GM21825 (cell line): ENCODE data around the gene RRN3.
"Not testable (repeated sequence)": the region's sequence is repeated elsewhere in the genome, so short reads cannot be mapped to it uniquely, and the experiment has no call there.

Experiments used
- ATAC-seq: cut with Tn5 transposase; IDR thresholded peaks from one replicate; pipeline ENCODE4 v1.9.1; 2021; ENCODE audit warnings: mild to moderate bottlenecking, moderate library complexity; ENCODE audit not compliant: unreplicated experiment

RRN3 gene

GRCh38 chr16:15099366-15099909 lies 5.4 kb upstream of the RRN3 start:
- not testable (repeated sequence) for ATAC-seq

- ATAC-seq = not testable (repeated sequence)
Measured at GRCh38 chr16:15096583-15096972, 2.5 kb upstream of the RRN3 start.

GRCh38 chr16:15093571-15093954 lies 509 bp downstream of the RRN3 start:
- not testable (repeated sequence) for ATAC-seq

GRCh38 chr16:15090663-15091269 lies 3.3 kb downstream of the RRN3 start:
- ATAC-seq = not testable (repeated sequence)

- not testable (repeated sequence) for ATAC-seq
Measured at GRCh38 chr16:15082788-15083187, 11.3 kb downstream of the RRN3 start.

- ATAC-seq = not testable (repeated sequence)
Measured at GRCh38 chr16:15080883-15081282, 13.2 kb downstream of the RRN3 start.

GRCh38 chr16:15076161-15076560 lies 17.9 kb downstream of the RRN3 start:
- ATAC-seq = not testable (repeated sequence)

- no peak for ATAC-seq
Measured at GRCh38 chr16:15073101-15073500, 21.0 kb downstream of the RRN3 start.

GRCh38 chr16:15071916-15072769 lies 21.9 kb downstream of the RRN3 start:
- not testable (repeated sequence) for ATAC-seq

GRCh38 chr16:15071013-15071412 lies 23.1 kb downstream of the RRN3 start:
- not testable (repeated sequence) for ATAC-seq

- ATAC-seq = not testable (repeated sequence)
Measured at GRCh38 chr16:15066690-15067089, 27.4 kb downstream of the RRN3 start.

GRCh38 chr16:15065961-15066360 lies 28.1 kb downstream of the RRN3 start:
- not testable (repeated sequence) for ATAC-seq

GRCh38 chr16:15062085-15062810 lies 31.8 kb downstream of the RRN3 start:
- ATAC-seq = not testable (repeated sequence)

GRCh38 chr16:15059324-15059723 lies 34.7 kb downstream of the RRN3 start:
- ATAC-seq = no peak

- ATAC-seq = no peak
Measured at GRCh38 chr16:15057681-15058417, 36.2 kb downstream of the RRN3 start.

GRCh38 chr16:15055141-15056053 lies 38.7 kb downstream of the RRN3 start:
- peak; percentile 60 for ATAC-seq

GRCh38 chr16:15054357-15055140 lies 39.5 kb downstream of the RRN3 start:
- no peak for ATAC-seq

- no peak for ATAC-seq
Measured at GRCh38 chr16:15053904-15054303, 40.2 kb downstream of the RRN3 start.
